ENCODE measurements around the gene LMTK2. TPM values are rescaled to one million over a fixed set of nuclear protein-coding genes. Genes with fewer than 3 reads are reported as not detected.

LMTK2 gene
- polyA plus RNA-seq, 3 donors, result 2.5 to 7.0 (median 3.4) TPM

DNA sequence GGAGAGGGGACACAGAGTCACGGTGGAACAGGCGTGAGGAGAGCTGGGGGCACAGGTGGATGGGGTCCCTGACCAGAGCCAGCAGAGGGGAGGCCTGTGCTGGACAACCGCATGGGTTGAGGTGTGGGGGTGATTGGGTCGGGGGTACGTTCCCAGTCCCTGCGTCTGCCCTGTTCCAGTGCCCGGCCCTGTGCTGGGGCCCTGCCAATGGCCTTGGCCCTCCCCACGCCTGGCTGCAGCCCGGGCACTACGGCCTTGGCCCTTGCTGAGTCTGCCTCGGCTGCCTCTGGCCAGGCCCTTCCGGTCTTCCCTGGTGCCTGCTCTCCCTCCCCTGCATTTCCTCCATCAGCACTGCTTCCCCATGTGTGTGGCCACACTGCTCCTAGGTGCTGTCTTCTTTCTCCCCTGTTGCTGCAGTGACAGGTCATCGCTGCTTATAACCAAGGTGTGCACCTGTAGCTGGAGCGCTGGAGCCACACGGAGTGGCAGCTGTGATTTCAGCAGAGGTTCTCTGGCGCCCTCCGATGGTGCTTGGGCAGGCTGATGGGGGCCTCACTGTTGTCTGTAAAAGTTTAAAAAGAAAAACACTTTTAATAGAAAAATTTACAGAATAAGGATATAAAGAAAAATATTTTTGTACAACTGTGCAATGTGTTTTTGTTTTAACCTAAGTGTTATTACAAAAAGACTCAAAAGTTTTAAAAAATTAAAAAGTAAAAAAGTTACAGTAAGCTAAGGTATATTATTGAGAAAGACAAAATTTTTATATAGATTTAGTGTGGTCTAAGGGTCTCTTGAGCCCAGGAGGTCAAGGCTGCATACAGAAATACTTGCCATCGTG is 59.4 kb downstream of the LMTK2 start:
- H3K27ac ChIP-seq (ENCODE audit: low read depth, low read length), result no peak overlapping the region
- WGBS, 3 donors, result 44 to 75% (median 66%) methylated on average over 17 to 18 of the region's 18 CpGs

GRCh38 chr7:98166668-98166970 is 60.0 kb downstream of the LMTK2 start:
- H3K27ac ChIP-seq (ENCODE audit: low read depth, low read length), result no peak overlapping the region
- 77 to 82% (median 77%) methylated on average over 2 of the region's 2 CpGs for WGBS, 3 donors

DNA sequence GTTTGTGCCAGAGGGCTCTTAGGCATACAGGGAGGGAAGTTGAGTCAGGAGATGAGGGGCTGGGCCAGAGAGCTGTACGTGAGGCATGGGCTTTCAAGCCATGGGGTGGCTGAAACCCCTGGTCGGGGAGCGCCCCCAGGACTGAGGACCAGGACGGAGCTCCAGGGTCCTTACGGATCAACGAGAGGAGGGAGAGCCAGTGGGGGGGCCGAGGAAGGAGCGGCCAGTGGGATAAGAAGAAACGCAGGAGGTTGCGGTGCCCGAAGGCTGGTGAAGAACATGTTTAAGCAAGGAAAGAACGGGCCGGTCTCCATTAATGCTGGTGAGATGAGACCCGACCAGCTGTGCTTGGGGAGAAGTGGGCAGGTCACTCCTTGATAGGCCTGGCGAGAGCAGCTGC is 61.0 kb downstream of the LMTK2 start:
- WGBS, 3 donors, result 91 to 96% (median 91%) methylated on average over 15 of the region's 15 CpGs
- no peak overlapping the region for H3K27ac ChIP-seq (ENCODE audit: low read depth, low read length)

DNA sequence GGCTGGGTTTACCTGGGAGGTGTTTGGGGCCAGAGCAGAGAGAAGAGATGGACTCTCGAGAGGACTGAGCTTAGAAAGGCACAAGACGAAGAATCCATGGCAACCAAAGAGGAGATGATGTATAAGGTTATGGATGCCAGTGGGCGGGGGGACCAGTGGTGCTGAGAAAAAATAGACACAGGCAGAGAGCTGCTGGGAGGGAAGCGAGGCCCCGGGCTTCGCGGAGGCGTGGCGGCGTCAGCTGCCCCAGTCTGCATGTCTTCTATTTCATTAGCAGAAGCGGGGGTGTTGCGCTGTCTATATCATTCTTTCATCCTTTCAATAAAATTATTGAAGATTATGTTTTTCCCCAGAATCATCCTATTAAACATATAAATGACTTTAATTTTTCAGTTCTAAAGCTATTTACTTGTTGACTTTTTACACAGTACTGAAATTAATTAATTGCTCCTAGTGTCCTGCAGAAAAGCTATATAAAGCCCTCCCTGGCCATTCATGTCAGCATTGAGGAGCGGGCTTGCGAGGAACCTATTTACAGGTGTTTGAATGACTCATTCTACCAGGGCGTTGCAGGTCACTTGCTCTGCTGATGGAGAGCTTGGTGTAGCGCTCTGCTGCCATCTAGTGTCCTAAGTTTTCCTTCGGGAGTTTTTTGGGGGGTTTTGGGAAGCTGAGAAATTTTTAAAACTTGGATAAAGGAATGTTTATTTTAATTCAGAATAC is 61.7 kb downstream of the LMTK2 start:
- no peak overlapping the region for H3K27ac ChIP-seq (ENCODE audit: low read depth, low read length)
- 64 to 66% (median 65%) methylated on average over 17 of the region's 17 CpGs for WGBS, 3 donors

DNA sequence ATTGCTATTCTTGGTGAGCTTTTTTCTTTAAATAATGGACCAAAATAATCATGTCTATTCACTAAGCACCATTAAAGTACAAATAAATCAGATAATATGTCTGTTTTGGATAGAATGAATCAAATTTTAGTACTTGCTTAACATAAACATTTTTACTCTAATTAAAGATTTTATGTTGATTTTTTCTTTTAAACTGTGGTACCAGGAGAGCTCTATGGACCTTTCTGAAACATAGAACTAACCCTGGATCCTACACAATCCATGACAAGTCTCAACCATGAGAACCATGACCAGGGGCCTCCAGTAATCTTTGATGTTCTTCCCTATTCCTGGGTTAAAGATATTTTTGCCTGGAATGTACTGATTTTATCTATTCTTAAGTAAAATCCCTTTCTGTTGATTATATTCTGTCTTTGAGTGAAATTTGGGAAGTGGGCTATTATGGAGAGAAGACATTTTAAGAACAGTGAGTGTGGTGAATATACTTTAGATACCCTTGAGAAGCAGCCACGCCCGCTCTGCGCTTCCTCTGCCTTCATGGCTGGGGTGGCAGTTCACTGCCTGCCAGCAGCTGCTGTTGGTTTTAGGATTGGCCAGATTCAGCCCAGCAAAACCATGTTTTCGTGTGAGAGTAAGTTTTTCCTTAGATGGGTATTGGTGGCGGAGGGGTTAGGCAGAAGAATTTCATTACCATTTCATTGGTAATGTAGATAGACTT is 62.4 kb downstream of the LMTK2 start:
- no peak overlapping the region for H3K27ac ChIP-seq (ENCODE audit: low read depth, low read length)
- WGBS, 3 donors, result 51 to 96% (median 90%) methylated on average over 5 of the region's 5 CpGs

DNA sequence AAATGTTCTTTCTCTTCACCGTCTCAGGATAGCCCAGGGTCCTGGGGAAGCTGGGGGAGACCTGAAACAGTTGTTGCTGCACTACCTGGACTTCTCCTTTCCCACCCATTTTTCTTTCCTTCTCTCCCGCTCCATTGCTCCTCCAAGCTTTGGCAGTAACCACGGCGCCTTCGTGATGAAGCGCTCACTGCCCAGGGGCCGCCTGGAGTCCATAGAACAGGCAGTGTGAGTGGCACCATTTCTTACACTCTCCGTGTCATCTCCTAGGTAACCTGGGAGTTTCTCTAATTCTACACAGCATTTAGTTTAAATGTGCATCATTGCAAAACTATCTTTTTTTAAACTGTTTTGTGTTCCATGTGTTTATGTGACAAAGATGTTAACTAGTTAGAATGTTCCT is 64.3 kb downstream of the LMTK2 start:
- H3K27ac ChIP-seq (ENCODE audit: low read depth, low read length), result no peak overlapping the region
- WGBS, 3 donors, result 73 to 93% (median 90%) methylated on average over 8 of the region's 8 CpGs

GRCh38 chr7:98171449-98171848 is 64.8 kb downstream of the LMTK2 start:
- 95 to 96% (median 95%) methylated on average over 24 of the region's 24 CpGs for WGBS, 3 donors
- no peak overlapping the region for H3K27ac ChIP-seq (ENCODE audit: low read depth, low read length)

DNA sequence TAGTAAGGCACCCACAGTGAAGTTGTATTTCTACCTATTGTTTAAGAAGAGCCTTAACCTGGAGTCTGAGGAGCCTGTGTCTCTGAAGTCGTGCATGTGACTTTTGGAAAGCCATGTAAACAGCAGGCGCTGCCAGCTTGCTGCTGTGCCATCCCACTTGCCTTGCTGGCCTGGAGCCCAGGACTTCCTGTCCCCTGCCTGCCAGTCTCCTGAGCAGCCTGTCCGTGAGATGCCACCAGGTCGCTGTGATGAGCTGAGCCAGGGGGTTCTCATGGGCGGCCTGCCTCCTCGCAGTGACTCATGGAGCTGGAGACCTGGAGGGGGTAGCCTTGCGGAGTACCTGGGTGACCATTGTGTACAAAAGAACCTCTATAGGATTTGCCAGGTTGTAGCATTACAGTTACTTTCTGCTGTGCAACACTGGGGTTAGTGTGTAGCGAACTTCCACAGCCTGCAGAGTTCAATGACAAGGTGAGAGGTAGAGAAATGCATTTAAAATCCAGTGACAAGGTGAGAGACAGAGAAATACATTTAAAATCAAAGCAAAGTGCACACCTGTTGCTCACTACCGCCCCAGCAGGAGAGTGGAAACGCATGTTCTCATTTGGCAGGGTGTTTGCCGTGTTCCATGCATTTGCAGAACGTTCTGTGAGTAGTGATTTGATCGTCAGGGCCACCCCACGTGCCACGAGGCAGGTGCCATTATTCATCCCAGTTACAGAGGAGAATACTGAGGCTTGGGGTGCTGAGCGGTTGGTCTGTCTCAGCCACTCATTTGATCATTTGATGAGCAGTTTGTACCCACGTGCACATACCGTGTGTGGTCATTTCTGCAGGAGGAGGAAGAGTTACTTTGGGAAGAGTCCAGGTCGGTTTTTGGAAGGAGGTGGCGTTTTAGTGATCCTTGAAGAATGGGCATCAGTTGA is 67.9 kb downstream of the LMTK2 start:
- H3K27ac ChIP-seq (ENCODE audit: low read depth, low read length), result no peak overlapping the region
- 57 to 92% (median 92%) methylated on average over 20 of the region's 20 CpGs for WGBS, 3 donors

GRCh38 chr7:98175260-98175940 is 68.7 kb downstream of the LMTK2 start:
- no peak overlapping the region for H3K27ac ChIP-seq (ENCODE audit: low read depth, low read length)
- WGBS, 3 donors, result 83 to 89% (median 87%) methylated on average over 8 of the region's 8 CpGs

- no peak overlapping the region for H3K27ac ChIP-seq (ENCODE audit: low read depth, low read length)
- 49 to 94% (median 87%) methylated on average over 6 of the region's 6 CpGs for WGBS, 3 donors
Observed at GRCh38 chr7:98177553-98177952, 70.9 kb downstream of the LMTK2 start.

DNA sequence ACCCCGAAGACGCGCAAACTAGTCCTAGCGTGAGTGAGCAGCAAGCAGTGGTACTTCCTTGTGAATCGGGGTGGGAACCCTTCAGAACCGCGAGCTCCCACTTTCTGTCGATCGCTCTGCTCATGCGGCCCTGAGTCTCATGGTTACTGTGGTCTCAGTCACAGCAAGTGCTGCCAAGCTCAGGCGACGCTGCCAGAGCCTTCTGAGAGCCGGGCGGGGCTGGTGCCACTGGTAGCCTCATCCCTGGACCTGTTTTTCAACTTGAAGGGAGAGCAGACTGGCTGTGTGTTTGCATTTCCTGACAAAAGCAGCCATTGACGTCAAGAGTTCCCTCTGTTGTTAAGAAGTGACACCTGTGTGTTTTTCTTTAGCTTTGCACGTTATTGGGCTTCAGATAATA is 71.7 kb downstream of the LMTK2 start:
- H3K27ac ChIP-seq (ENCODE audit: low read depth, low read length), result no peak overlapping the region
- WGBS, 3 donors, result 25 to 92% (median 82%) methylated on average over 16 of the region's 16 CpGs

- 68 to 92% (median 90%) methylated on average over 10 of the region's 10 CpGs for WGBS, 3 donors
- H3K27ac ChIP-seq (ENCODE audit: low read depth, low read length), result no peak overlapping the region
Observed at GRCh38 chr7:98178762-98179490, 72.3 kb downstream of the LMTK2 start.

GRCh38 chr7:98180751-98181150 is 74.1 kb downstream of the LMTK2 start:
- 45 to 93% (median 92%) methylated on average over 8 of the region's 8 CpGs for WGBS, 3 donors
- H3K27ac ChIP-seq (ENCODE audit: low read depth, low read length), result no peak overlapping the region

- 84 to 94% (median 85%) methylated on average over 7 of the region's 7 CpGs for WGBS, 3 donors
- no peak overlapping the region for H3K27ac ChIP-seq (ENCODE audit: low read depth, low read length)
Observed at GRCh38 chr7:98185101-98185500, 78.4 kb downstream of the LMTK2 start.

DNA sequence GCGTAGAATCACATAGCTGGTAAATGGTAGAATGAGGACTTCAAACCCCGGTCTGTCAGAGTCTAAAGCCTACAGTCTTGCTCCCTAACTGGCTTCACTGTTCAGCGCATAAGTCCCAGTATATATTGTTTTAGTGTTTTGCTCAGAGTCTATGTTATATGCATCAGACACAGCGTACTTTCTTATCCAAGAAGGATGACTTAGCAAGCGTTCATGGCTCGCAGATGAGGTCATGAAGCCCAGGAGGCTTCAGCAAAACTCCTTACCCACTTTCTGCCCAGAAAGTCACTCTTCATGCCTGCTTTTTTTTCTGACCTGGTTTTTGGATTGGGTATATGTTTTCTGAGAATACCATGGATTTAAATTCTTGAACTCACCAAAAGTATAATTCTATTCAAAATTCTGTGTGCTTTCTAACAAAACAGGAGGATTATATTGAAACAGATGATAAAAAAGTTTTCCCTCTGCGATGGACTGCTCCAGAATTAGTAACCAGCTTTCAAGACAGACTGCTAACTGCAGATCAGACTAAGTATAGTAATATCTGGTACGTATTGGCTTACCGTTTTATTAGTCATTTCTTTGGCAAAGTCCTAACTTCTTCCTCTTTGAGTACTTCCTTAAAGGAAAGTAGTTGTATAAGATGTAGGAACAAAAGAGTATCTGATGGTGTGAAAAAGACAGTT is 79.9 kb downstream of the LMTK2 start:
- 64 to 87% (median 67%) methylated on average over 9 of the region's 9 CpGs for WGBS, 3 donors
- no peak overlapping the region for H3K27ac ChIP-seq (ENCODE audit: low read depth, low read length)

GRCh38 chr7:98187138-98187502 is 80.5 kb downstream of the LMTK2 start:
- WGBS, 3 donors, result 37 to 63% (median 41%) methylated on average over 1 of the region's 1 CpG
- H3K27ac ChIP-seq (ENCODE audit: low read depth, low read length), result no peak overlapping the region

DNA sequence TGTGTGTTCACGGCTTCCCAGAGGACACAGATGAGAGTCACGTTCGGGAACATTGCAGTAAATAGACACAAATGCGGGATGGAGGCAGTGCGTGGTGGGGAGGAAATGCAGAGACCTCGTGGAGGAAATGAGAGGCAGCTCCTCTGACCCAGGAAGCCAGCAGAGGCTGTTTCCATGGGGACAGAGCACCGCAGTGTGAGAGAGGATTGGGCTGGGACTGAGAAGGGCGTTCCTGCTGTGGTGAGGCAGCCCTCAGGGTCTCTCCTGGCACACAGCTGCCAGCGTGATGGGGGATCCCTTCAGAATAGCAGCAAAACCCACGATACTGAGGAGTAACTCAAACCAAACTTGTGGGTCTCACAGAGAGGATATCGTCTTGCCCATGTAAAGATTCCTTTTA is 82.9 kb downstream of the LMTK2 start:
- no peak overlapping the region for H3K27ac ChIP-seq (ENCODE audit: low read depth, low read length)
- 93 to 94% (median 94%) methylated on average over 11 of the region's 11 CpGs for WGBS, 3 donors

All from adipose tissue (tissue), 3 donors.